Naive thymus-derived CD8-positive, alpha-beta T cell (primary cell): Measurements from ENCODE around the gene VASN. TPM values are rescaled to one million over a fixed set of nuclear protein-coding genes. Genes with fewer than 3 reads are reported as not detected.
"Not testable (repeated sequence)": the region's sequence is repeated elsewhere in the genome, so short reads cannot be mapped to it uniquely, and the experiment has no call there.

Source experiments
- ATAC-seq, 2 donors: fragments of 150-1000 bp; cut with Tn5 transposase in 1 of 2; sonication (Bioruptor Pico), chemical (Tn5 transposase) in 1 of 2; 1 replicate in 1 of 2; 2 replicates in 1 of 2; pipeline ENCODE4 v1.10.0; 2021; ENCODE audit warnings: mild to moderate bottlenecking in 2 of 2, moderate library complexity in 2 of 2
- POLR2A ChIA-PET: fragments of 350-600 bp; sonication (Branson Sonifier 250); formaldehyde crosslinking; loops from one replicate; lab custom pipeline; 2021; ENCODE audit warnings: antibody characterized with exemption; lab: Charles Lee
- DNase-seq, 10 donors: peaks; one replicate each; pipeline versions ENCODE4 v3.0.0 to v3.0.0-alpha.2; 2020 to 2022
- H3K27ac Mint-ChIP-seq, 10 donors: one replicate each; pipeline ENCODE4 v1.8.0; 2020 to 2022; ENCODE audit warnings: mild to moderate bottlenecking in 10 of 10, mixed read lengths in 10 of 10, moderate library complexity in 4 of 10, inconsistent platforms in 1 of 10
- H3K27me3 Mint-ChIP-seq, 5 donors: one replicate each; pipeline ENCODE4 v1.8.0; 2021 to 2022; ENCODE audit warnings: mixed read lengths in 5 of 5
- H3K36me3 Mint-ChIP-seq, 3 donors: one replicate each; pipeline ENCODE4 v1.8.0; 2020 to 2022; ENCODE audit warnings: mixed read lengths in 3 of 3, mild to moderate bottlenecking in 2 of 3, inconsistent platforms in 1 of 3
- H3K4me1 Mint-ChIP-seq, 4 donors: one replicate each; pipeline ENCODE4 v1.8.0; 2021 to 2022; ENCODE audit warnings: mixed read lengths in 4 of 4
- H3K4me3 Mint-ChIP-seq, 10 donors: one replicate each; pipeline ENCODE4 v1.8.0; 2020 to 2022; ENCODE audit warnings: mild to moderate bottlenecking in 10 of 10, mixed read lengths in 10 of 10, moderate library complexity in 6 of 10, inconsistent platforms in 1 of 10
- H3K9me3 Mint-ChIP-seq, 9 donors: one replicate each; pipeline ENCODE4 v1.8.0; 2020 to 2022; ENCODE audit warnings: mixed read lengths in 9 of 9, mild to moderate bottlenecking in 3 of 9, inconsistent platforms in 1 of 9, moderate library complexity in 1 of 9
- polyA plus RNA-seq, 3 donors: library from polyadenylated mRNA; unstranded; fragments of 300-500 nt; fragmentation: Illumina TruSeq; gene quantifications; one replicate each; pipeline ENCODE4 v1.2.3, GENCODE V29; 2021
- total RNA-seq, 8 experiments: library from RNA in 2 of 8; stranded (reverse) in 2 of 8; gene quantifications; one replicate each; pipeline ENCODE4 v1.2.3 and lab custom pipeline; 2021 to 2026

VASN gene
- total and polyA plus RNA-seq, 5 experiments from 2014 or later: 0.12 to 0.34 (median 0.30) TPM; not detected in 2

DNA sequence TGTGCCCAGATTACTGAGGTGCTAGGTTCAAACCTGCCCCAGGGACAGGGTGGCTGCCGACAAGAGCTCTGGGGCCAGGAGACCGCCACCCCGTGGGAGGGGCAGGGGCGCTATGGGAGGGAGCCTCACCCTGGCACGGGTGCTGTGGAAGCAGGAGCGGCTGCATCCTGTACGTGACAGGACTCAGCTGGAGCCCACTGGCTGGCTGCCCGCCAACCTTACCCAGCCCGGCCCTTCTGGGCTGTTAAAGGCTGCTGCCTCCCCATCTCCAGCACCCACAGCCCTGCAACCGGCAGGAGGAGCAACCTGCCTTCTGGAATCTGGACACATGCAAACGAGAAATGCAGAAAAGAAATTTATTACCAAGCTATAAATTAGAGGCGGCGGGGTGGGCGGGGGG, 31.7 kb upstream of the VASN start:
- Mint-ChIP-seq H3K4me1 (peaks cover 4 to 10% (median 6%) of the 10 kb centered on the region in 4 donors), H3K27me3 (no peaks in the 10 kb centered on the region), H3K4me3 (no peak overlapping the region), H3K27ac (peak overlapping the region in 2 of 10 donors; percentile 34 to 43), H3K36me3 (peaks cover 0 to 4% (median 0%) of the 10 kb centered on the region in 3 donors), H3K9me3 (no peaks in the 10 kb centered on the region)
- ATAC-seq: no peak
- POLR2A ChIA-PET: no interaction called here
- DNase-seq: no peak

DNA sequence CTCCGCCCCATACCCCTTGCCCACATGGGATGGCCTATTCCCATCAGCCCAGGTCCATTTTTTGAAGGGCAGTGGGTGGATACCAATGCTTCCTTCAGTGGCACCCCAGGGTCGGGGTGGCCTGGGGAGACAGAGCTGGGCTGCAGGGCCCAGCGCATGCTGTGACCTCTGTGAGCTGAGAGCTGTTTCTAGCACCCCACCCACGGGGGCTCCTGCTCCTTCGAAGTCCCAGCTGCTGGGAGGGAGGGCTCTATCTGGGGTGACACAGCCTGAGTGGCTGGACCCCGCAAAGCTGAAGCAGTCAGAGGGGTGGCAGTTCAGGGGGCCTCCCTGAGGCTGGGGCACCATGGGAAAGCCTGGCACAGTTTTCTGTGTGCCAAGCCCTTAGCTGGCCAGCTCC, 31.2 kb upstream of the VASN start:
- H3K36me3 Mint-ChIP-seq: peaks cover 0 to 4% (median 0%) of the 10 kb centered on the region in 3 donors
- no peaks in the 10 kb centered on the region for H3K27me3 Mint-ChIP-seq
- peaks cover 6 to 15% (median 7%) of the 10 kb centered on the region in 4 donors for H3K4me1 Mint-ChIP-seq
- no peak for ATAC-seq
- H3K4me3 Mint-ChIP-seq: no peak overlapping the region
- peak overlapping the region in 1 of 10 donors; percentile 34 for H3K27ac Mint-ChIP-seq
- H3K9me3 Mint-ChIP-seq: no peaks in the 10 kb centered on the region
- POLR2A ChIA-PET: interaction anchor here (1.2 kb wide), 1 partner anchor 9 kb away, joined by 3 read pairs; no protein-coding TSS in a partner anchor
- no peak for DNase-seq

DNA sequence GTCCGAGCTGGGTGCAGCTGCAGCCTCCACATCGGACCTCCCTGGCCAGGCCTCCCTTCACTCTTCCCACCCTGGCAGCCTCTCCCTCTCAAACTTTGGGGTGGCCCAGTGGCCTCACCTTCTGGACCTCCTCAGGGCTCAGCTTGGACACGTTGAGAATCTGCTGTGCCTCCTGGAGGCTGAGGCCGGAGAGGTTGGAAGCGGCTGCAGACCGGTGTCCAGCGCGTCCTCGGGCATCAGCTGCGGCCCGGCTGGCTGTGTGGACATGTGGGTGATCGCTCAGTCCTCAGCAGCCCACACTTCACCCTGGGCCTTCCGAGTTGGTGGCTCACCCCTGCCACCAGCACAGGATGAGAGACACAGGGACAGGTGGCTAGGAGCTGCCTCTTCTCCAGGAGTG, 30.4 kb upstream of the VASN start:
- no peaks in the 10 kb centered on the region for H3K9me3 Mint-ChIP-seq
- no peaks in the 10 kb centered on the region for H3K27me3 Mint-ChIP-seq
- peaks cover 0 to 4% (median 0%) of the 10 kb centered on the region in 3 donors for H3K36me3 Mint-ChIP-seq
- H3K27ac Mint-ChIP-seq: peak overlapping the region in 2 of 10 donors; percentile 32 to 34
- POLR2A ChIA-PET: interaction anchor here (1.2 kb wide), 1 partner anchor 8 kb away, joined by 3 read pairs; no protein-coding TSS in a partner anchor
- DNase-seq (no peak), ATAC-seq (no peak)
- no peak overlapping the region for H3K4me3 Mint-ChIP-seq
- peaks cover 6 to 23% (median 12%) of the 10 kb centered on the region in 4 donors for H3K4me1 Mint-ChIP-seq

DNA sequence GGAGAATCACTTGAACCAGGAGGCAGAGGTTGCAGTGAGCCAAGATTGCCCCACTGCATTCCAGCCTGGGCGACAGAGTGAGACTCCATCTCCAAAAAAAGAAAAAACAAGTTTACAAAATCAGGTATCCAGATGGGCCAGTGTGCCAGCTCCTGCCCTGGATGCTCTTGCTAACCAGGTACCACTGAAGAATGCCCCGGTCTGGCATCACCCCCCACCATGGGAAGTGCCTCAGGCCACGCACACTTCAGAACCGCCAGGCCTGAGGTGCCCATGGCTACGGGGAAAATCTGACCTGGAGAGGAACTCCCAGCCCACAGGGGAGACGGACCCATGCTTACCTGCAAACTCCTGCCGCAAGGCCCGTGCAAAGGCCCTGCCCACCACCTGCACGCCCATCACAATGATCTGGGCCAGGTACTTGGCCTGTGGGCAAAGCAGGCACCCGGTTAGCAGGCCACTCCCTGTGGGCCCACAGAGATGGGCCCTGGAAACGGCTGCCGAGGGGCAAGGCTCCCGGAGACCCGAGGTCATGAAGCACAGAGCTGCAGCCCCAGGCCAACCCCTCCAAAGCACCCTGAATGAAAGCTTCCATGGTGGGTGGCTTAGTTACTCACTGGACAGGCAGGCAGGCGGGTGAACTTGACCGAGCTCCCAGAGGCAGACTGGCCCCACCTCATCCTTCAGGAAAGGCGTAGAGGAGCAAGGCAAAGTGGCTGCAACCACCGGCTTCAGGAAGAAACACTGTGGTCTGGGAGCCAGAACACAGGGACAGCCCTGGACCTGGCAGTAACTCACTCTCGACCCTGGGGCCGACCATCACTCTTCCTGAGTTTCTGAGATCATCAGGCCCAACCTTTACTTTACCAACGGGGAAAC, 28.5 kb upstream of the VASN start:
- POLR2A ChIA-PET: interaction anchor here (1.1 kb wide), 1 partner anchor 18 kb away, joined by 3 read pairs; no protein-coding TSS in a partner anchor
- Mint-ChIP-seq H3K36me3 (peaks cover 0 to 4% (median 0%) of the 10 kb centered on the region in 3 donors), H3K27me3 (no peaks in the 10 kb centered on the region), H3K4me3 (no peak overlapping the region), H3K27ac (peak overlapping the region; percentile 6 to 91 (median 56)), H3K9me3 (no peaks in the 10 kb centered on the region), H3K4me1 (peaks cover 6 to 40% (median 19%) of the 10 kb centered on the region in 4 donors)
- ATAC-seq (no peak), DNase-seq (no peak)

DNA sequence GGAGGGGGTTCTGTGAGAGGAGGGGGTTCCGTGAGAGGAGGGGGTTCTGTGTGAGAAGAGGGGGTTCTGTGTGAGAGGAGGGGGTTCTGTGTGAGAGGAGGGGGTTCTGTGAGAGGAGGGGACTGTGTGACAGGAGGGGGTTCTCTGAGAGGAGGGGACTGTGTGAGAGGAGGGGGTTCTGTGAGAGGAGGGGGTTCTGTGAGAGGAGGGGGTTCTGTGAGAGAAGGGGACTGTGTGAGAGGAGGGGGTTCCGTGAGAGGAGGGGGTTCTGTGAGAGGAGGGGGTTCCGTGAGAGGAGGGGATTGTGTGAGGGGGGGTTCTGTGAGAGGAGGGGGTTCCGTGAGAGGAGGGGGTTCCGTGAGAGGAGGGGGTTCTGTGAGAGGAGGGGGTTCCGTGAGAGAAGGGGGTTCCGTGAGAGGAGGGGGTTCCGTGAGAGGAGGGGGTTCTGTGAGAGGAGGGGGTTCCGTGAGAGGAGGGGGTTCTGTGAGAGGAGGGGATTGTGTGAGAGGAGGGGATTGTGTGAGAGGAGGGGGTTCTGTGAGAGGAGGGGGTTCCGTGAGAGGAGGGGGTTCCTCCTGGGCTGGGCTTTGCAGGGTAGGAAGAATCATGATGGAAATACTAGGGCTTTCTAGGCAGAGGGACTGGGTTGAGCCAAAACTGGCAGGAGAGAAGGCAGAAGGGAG, 27.2 kb upstream of the VASN start:
- POLR2A ChIA-PET, DNase-seq, ATAC-seq, H3K9me3 Mint-ChIP-seq, H3K27me3 Mint-ChIP-seq, H3K36me3 Mint-ChIP-seq, H3K4me3 Mint-ChIP-seq: not testable (repeated sequence)
- Mint-ChIP-seq H3K27ac (peak overlapping the region in 9 of 10 donors; percentile 7 to 88 (median 61)), H3K4me1 (peaks cover 11 to 50% (median 26%) of the 10 kb centered on the region in 4 donors)

DNA sequence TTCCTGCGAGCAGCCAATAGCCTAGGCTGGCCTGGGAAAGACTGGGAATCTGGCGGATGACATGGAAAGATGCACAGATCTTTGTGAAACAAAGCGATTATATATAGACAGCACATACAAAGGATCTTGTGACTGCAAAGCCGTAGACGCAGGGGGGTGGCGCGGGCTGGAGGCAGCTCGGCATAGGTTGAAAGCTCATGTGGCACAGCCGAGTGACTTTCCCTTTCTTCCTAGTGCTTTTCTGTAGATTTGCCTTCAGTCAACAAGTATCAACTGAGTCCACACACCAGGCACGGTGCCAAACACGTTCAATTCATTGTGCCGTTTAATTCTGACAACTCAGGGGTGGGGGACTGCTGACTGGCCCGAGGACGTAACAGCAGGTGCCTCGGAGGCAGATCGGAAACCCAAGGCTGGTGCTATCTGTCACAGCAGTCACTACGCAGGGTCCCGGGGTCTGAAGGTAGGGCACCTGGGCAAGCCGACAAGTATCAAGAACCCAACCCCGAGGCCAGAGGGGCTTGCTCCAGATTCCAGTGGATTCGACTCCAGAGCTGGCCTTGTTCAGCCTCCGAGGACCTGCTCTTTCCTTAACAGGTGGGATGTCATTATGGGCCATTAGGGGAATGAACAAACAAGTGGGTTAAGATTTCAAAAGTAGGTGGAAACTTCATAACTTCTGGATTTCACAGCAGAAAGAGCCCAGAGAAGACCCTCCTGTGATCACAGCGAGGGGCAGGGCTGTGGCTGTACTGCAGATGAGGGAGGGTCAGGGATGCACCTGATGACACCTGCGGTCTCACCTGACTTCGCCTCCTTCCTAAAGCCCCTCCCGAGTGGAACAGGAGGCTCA, 26.4 kb upstream of the VASN start:
- ATAC-seq (no peak), DNase-seq (no peak)
- Mint-ChIP-seq H3K4me3 (peak overlapping the region in 1 of 10 donors; percentile 36), H3K27ac (peak overlapping the region; percentile 19 to 88 (median 69)), H3K9me3 (no peaks in the 10 kb centered on the region), H3K27me3 (no peaks in the 10 kb centered on the region), H3K36me3 (peaks cover 0 to 6% (median 0%) of the 10 kb centered on the region in 3 donors), H3K4me1 (peaks cover 11 to 56% (median 29%) of the 10 kb centered on the region in 4 donors)
- POLR2A ChIA-PET: interaction anchor here (1.2 kb wide), 1 partner anchor 35 kb away, joined by 3 read pairs; no protein-coding TSS in a partner anchor

DNA sequence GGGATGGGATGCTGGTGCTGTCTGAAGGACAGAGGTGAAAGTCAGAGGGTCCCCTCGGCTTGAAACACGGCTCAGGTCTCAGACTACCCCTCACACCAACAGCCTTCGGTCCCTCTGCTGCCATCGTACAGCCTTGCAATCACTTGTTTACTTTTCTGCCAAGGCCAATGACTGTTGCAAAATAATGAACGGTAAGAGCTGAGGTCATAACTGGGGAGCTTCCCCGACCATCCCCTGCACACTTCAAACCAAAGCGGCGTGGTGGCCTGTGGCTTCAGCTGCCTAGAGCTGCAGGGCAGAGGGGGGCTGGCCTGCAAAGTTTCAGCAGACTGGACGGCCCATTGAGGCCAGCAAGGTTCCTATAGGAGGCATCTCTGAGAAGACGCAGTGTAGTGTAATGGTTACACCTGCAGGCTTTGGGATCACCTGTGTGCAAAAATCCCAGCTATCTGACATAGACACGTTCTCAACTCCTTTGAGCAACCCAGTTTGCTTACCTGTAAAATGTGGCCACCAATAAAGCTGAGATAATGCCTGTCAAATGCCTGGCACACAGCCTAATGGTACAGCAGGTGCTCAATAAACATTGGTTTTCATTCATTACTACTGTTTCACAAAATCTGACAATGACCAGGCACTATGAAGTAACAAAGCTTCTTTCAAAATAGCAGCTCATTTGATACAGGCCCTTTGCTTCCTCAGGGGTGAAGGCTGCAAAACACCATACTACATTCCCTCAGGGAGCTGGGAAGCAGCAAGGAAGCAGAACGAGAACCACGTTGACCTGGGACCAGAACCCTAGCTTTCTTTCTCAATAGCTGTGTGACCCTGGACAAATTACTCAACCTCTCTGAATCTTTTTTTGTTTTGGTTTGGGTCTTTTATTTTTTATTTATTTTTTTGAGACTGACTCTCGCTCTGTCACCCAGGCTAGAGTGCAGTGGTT, 25.5 kb upstream of the VASN start:
- H3K27ac Mint-ChIP-seq: peak overlapping the region in 8 of 10 donors; percentile 13 to 78 (median 40)
- ATAC-seq (no peak), DNase-seq (no peak)
- H3K36me3 Mint-ChIP-seq: peaks cover 0 to 2% (median 0%) of the 10 kb centered on the region in 3 donors
- H3K4me3 Mint-ChIP-seq: peak overlapping the region in 1 of 10 donors; percentile 4
- POLR2A ChIA-PET: interaction anchor here (0.6 to 1.2 kb wide), 2 partner anchors 34 to 107 kb away, joined by 3 to 4 read pairs; no protein-coding TSS in a partner anchor
- peaks cover 11 to 62% (median 33%) of the 10 kb centered on the region in 4 donors for H3K4me1 Mint-ChIP-seq
- H3K27me3 Mint-ChIP-seq: peaks cover 0 to under 1% (median 0%) of the 10 kb centered on the region in 5 donors
- H3K9me3 Mint-ChIP-seq: no peaks in the 10 kb centered on the region

DNA sequence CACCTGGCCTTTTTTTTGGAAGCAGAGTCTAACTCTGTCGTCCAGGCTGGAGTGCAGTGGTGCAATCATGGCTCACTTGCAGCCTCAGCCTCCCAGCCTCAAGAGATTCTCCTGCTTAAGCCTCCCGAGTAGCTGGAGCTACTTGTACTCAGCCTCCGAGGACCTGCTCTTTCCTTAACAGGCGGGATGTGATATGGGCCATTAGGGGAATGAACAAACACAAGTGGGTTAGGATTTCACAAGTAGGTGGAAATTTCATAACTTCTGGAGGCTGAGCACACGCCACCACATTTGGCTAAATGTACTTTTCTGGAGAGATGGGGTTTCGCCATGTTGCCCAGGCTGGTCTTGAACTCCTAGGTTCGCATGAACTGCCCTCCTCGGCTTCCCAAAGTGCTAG, 24.6 kb upstream of the VASN start:
- peaks cover 13 to 67% (median 40%) of the 10 kb centered on the region in 4 donors for H3K4me1 Mint-ChIP-seq
- POLR2A ChIA-PET: no interaction called here
- no peak overlapping the region for H3K4me3 Mint-ChIP-seq
- ATAC-seq: no peak
- peak overlapping the region in 5 of 10 donors; percentile 31 to 66 (median 55) for H3K27ac Mint-ChIP-seq
- no peaks in the 10 kb centered on the region for H3K9me3 Mint-ChIP-seq
- DNase-seq: no peak
- peaks cover 0 to 2% (median 0%) of the 10 kb centered on the region in 3 donors for H3K36me3 Mint-ChIP-seq
- peaks cover 0 to 1% (median 0%) of the 10 kb centered on the region in 5 donors for H3K27me3 Mint-ChIP-seq

DNA sequence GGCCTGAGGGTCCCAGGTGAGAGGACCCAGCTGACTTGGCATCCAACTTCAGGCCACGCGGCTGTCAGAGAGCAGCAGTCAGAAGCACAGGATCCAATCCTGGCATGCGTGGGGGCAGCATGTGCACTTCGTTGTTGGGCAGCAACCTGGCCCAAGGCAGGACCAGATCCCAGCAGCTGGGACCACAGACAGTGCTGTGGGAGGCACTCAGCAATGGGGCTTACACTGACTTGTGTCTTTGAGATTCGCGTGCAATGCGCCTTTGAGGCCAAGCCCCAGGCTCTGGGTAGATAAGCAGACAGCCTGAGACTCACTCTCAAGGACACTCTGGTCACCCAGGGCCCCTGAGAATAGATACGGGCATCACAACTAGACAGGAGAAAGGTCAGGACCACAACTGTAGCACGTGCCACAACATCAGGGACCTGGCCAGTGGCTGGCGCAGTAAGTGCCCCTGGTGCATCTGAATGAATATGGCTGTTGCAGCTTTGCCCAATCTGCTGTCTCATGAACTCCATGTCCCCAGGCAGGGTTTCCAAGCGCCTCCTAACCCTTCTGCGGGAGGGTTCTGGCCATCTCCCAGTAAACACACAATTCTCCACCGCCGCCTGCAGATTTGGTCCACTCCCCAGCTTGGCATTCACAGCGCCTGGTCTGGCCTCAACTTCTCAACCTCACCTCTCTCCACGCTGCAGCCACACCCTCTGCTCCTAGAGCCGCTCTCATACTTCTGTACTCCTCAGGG, 23.7 kb upstream of the VASN start:
- peak overlapping the region in 8 of 10 donors; percentile 16 to 76 (median 45) for H3K27ac Mint-ChIP-seq
- no peak for ATAC-seq
- POLR2A ChIA-PET: interaction anchor here (0.6 to 1.3 kb wide), 3 partner anchors 10 to 838 kb away, joined by 3 to 4 read pairs (median 4); no protein-coding TSS in a partner anchor
- peaks cover 0 to 1% (median 0%) of the 10 kb centered on the region in 5 donors for H3K27me3 Mint-ChIP-seq
- H3K36me3 Mint-ChIP-seq: peaks cover 0 to 2% (median 0%) of the 10 kb centered on the region in 3 donors
- H3K9me3 Mint-ChIP-seq: no peaks in the 10 kb centered on the region
- H3K4me3 Mint-ChIP-seq: peak overlapping the region in 2 of 10 donors; percentile 16 to 48
- DNase-seq: no peak
- peaks cover 13 to 65% (median 40%) of the 10 kb centered on the region in 4 donors for H3K4me1 Mint-ChIP-seq

DNA sequence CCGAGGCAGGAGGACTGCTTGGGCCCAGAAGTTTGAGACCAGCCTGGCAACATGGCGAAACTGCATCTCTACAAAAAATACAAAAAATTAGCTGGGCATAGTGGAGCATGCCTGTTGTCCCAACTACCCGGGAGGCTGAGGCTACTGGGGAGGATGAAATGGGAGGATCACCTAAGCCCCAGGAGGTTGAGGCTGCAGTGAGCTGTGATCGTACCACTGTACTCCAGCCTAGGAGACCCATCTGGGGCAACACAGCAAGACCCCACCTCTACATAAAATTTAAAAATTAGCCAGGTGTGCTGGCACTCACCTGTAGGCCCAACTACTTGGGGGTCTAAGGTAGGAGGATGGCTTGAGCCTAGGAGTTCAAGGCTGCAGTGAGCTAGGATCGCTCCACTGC, 22.3 kb upstream of the VASN start:
- H3K27me3 Mint-ChIP-seq: peaks cover 0 to 1% (median 0%) of the 10 kb centered on the region in 5 donors
- H3K36me3 Mint-ChIP-seq: peaks cover 0 to 2% (median 0%) of the 10 kb centered on the region in 3 donors
- H3K9me3 Mint-ChIP-seq: no peaks in the 10 kb centered on the region
- POLR2A ChIA-PET: interaction anchor here (0.6 to 3.1 kb wide), 7 partner anchors 8 to 753 kb away, joined by 3 to 16 read pairs (median 4); partner anchors contain the start of gene CORO7
- ATAC-seq (no peak), DNase-seq (no peak)
- H3K4me3 Mint-ChIP-seq: peak overlapping the region in 5 of 10 donors; percentile 20 to 48 (median 26)
- peaks cover 12 to 59% (median 38%) of the 10 kb centered on the region in 4 donors for H3K4me1 Mint-ChIP-seq
- peak overlapping the region in 3 of 10 donors; percentile 18 to 31 (median 18) for H3K27ac Mint-ChIP-seq
